Body of pancreas (tissue), 4 donors: ENCODE results near the gene DNAJC7. TPM values are rescaled to one million over a fixed set of nuclear protein-coding genes. Genes with fewer than 3 reads are reported as not detected.
A peak's percentile ranks its signal among the peaks of the same experiment; 100 is the strongest.

ENCODE experiments used
- ATAC-seq: fragments of 150-250 bp; one replicate; pipeline ENCODE4 v1.9.1; 2016
- DNase-seq, 4 donors: peaks; one replicate each; pipeline ENCODE4 v3.0.0-alpha.2; 2019
- H3K27ac ChIP-seq, 4 donors: fragments of 200-600 bp; sonication (generic); 1 replicate in 3 of 4; 2 replicates in 1 of 4; pipeline versions ENCODE4 v1.5.1 to v1.6.1; 2016 to 2019; ENCODE audit warnings: mild to moderate bottlenecking in 1 of 4, mixed read lengths in 1 of 4, moderate library complexity in 1 of 4
- H3K27me3 ChIP-seq, 2 donors: fragments of 200-600 bp; sonication (generic); one replicate each; pipeline ENCODE4 v1.6.0; 2016; ENCODE audit warnings: mild to moderate bottlenecking in 1 of 2
- H3K36me3 ChIP-seq, 2 donors: fragments of 200-600 bp; sonication (generic); replicated peaks in 1 of 2; 2 replicates each; pipeline ENCODE4 v1.5.1; 2016; ENCODE audit warnings: low read depth in 2 of 2; ENCODE audit not compliant: insufficient read depth in 1 of 2
- H3K4me1 ChIP-seq: fragments of 200-600 bp; sonication (generic); one replicate; pipeline ENCODE4 v1.6.0; 2016
- H3K4me3 ChIP-seq, 2 donors: fragments of 200-600 bp; sonication (generic); 1 replicate in 1 of 2; 2 replicates in 1 of 2; pipeline ENCODE4 v1.5.1; 2016 to 2019
- H3K9me3 ChIP-seq, 3 donors: fragments of 200-600 bp; sonication (generic); 1 replicate in 2 of 3; 2 replicates in 1 of 3; pipeline ENCODE4 v1.5.1; 2016
- CTCF ChIP-seq, 7 experiments: fragments of 450-650 bp in 4 of 7; fragments of 200-600 bp in 3 of 7; sonication (generic) in 3 of 7; IDR thresholded peaks; one replicate each; pipeline ENCODE4 v1.5.1; 2016 to 2019; ENCODE audit warnings: antibody characterized with exemption in 7 of 7
- POLR2A ChIP-seq, 3 donors: fragments of 450-650 bp; IDR thresholded peaks; one replicate each; pipeline ENCODE4 v1.6.1; 2016; ENCODE audit warnings: antibody characterized with exemption in 3 of 3, mild to moderate bottlenecking in 2 of 3
- WGBS, 2 donors: methylation state at CpG; one replicate each; pipeline ENCODE4 v1.1.5; 2017; 5-methylcytosine and 5-hydroxymethylcytosine counted together
- intact Hi-C: fragments of 100-400 bp; cut with DNase I; formaldehyde crosslinking; loops from one replicate; pipeline ENCODE4 v1.15.1; 2023
- total RNA-seq, 2 donors: library from RNA; depleted of rRNA; stranded (reverse); fragments of >200 nt; gene quantifications; one replicate each; pipeline ENCODE4 v1.1.0, GENCODE V29; 2016

DNAJC7 gene
- total RNA-seq, 2 donors from 2014 or later, result 32.4 to 43.5 TPM

- TF ChIP-seq POLR2A (IDR thresholded peaks at IDR 0.05), result no peak
- TF ChIP-seq CTCF (IDR thresholded peaks at IDR 0.05), result peak; percentile 75 to 91 (median 83)
- Histone ChIP-seq H3K27me3 (no peaks in the 10 kb centered on the region), H3K27ac (peak overlapping the region; percentile 70 to 85 (median 76)), H3K4me3 (no peak overlapping the region), H3K36me3 (no peaks in the 10 kb centered on the region), H3K9me3 (no peaks in the 10 kb centered on the region), H3K4me1 (peaks cover 69% of the 10 kb centered on the region)
- 17 to 21% methylated on average over 6 to 9 of the region's 9 CpGs for WGBS, 2 donors
- intact Hi-C loops, result loop anchor here (5.0 kb wide), 1 partner anchor 154 kb away; no protein-coding TSS in a partner anchor
- ATAC-seq (peak; percentile 19), DNase-seq (peak; percentile 84 to 92 (median 88))
Observed at GRCh38 chr17:41962768-41963434, 54.3 kb downstream of the DNAJC7 start.

- Histone ChIP-seq H3K4me1 (peaks cover 69% of the 10 kb centered on the region), H3K4me3 (no peak overlapping the region), H3K27me3 (no peaks in the 10 kb centered on the region), H3K9me3 (no peaks in the 10 kb centered on the region), H3K27ac (peak overlapping the region; percentile 70 to 85 (median 76)), H3K36me3 (no peaks in the 10 kb centered on the region)
- DNase-seq (peak; percentile 88 to 97 (median 94)), ATAC-seq (peak; percentile 58)
- WGBS, 2 donors, result 40 to 48% methylated on average over 5 of the region's 5 CpGs
- intact Hi-C loops, result loop anchor here (5.0 kb wide), 1 partner anchor 155 kb away; no protein-coding TSS in a partner anchor
- TF ChIP-seq POLR2A (IDR thresholded peaks at IDR 0.05), result no peak
- peak in 1 of 7 experiments; percentile 16 for TF ChIP-seq CTCF (IDR thresholded peaks at IDR 0.05)
Observed at GRCh38 chr17:41962111-41962510, 55.1 kb downstream of the DNAJC7 start.

GRCh38 chr17:41959336-41960095 is 57.7 kb downstream of the DNAJC7 start:
- Histone ChIP-seq H3K27me3 (no peaks in the 10 kb centered on the region), H3K36me3 (no peaks in the 10 kb centered on the region), H3K4me3 (no peak overlapping the region), H3K9me3 (no peaks in the 10 kb centered on the region), H3K4me1 (peaks cover 61% of the 10 kb centered on the region), H3K27ac (peak overlapping the region in 3 of 4 donors; percentile 17 to 65 (median 51))
- intact Hi-C loops, result loop anchor here (5.0 kb wide), 1 partner anchor 158 kb away; no protein-coding TSS in a partner anchor
- TF ChIP-seq POLR2A (IDR thresholded peaks at IDR 0.05) (no peak), CTCF (IDR thresholded peaks at IDR 0.05) (peak; percentile 28 to 73 (median 49))
- peak; percentile 51 to 66 (median 58) for DNase-seq
- 39 to 41% methylated on average over 3 to 17 of the region's 17 CpGs for WGBS, 2 donors
- peak; percentile 16 for ATAC-seq

- WGBS, 2 donors, result 67 to 70% methylated on average over 1 to 2 of the region's 2 CpGs
- intact Hi-C loops, result no loop called here
- H3K27ac ChIP-seq, result peak overlapping the region in 3 of 4 donors; percentile 17 to 65 (median 51)
- no peaks in the 10 kb centered on the region for H3K36me3 ChIP-seq
- H3K4me3 ChIP-seq, result no peak overlapping the region
- peaks cover 61% of the 10 kb centered on the region for H3K4me1 ChIP-seq
- no peaks in the 10 kb centered on the region for H3K9me3 ChIP-seq
- TF ChIP-seq POLR2A (IDR thresholded peaks at IDR 0.05) (no peak), CTCF (IDR thresholded peaks at IDR 0.05) (no peak)
- H3K27me3 ChIP-seq, result no peaks in the 10 kb centered on the region
- no peak for ATAC-seq
- no peak for DNase-seq
Observed at GRCh38 chr17:41959030-41959335, 58.3 kb downstream of the DNAJC7 start.
